Measurements from ENCODE around the gene TECTB.

DNA sequence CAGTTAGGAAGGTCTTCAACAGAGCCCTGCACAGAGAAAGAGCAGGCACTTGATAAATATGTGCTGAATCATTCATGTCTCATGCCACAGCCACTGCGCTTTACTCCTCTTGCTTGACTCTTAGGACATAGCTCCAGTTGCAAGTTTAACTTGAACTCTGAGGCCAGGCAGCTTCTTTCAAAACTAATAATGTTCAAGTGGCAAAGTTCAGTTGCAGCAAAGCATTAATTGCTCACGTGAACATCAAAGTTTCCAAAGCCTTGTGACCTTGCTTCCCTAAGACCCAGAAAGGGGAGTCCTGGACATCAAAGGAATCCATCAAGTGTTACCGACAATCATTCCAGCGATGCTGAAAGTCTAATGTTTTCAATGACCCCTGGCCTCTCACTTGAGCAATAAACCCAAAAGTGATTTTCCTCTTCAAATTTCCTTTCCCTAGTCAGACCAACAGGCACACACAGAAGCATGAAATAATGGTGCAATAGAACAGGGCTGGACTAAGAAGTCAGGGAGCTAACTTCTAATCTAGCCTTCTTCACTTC, 21.8 kb upstream of the TECTB start:
- TF ChIP-seq POLR2A (IDR thresholded peaks at IDR 0.05; ENCODE audit: low read length) (no peak), GATA1 (IDR thresholded peaks at IDR 0.05; ENCODE audit: low read depth, low read length) (no peak)
